HG03565 (cell line): ENCODE data around the gene KERA.
"Not testable (repeated sequence)": the region's sequence is repeated elsewhere in the genome, so short reads cannot be mapped to it uniquely, and the experiment has no call there.

ENCODE experiments used
- ATAC-seq: cut with Tn5 transposase; IDR thresholded peaks from one replicate; pipeline ENCODE4 v1.9.1; 2021; ENCODE audit warnings: mild to moderate bottlenecking, moderate library complexity; ENCODE audit not compliant: unreplicated experiment

KERA gene, protein sequence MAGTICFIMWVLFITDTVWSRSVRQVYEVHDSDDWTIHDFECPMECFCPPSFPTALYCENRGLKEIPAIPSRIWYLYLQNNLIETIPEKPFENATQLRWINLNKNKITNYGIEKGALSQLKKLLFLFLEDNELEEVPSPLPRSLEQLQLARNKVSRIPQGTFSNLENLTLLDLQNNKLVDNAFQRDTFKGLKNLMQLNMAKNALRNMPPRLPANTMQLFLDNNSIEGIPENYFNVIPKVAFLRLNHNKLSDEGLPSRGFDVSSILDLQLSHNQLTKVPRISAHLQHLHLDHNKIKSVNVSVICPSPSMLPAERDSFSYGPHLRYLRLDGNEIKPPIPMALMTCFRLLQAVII

GRCh38 chr12:91057368-91058165 lies at the start of gene KERA:
Gene KERA (minus strand): TSS chr12:91058024. CDS start chr12:91056281, 1,743 bp downstream.
- no peak for ATAC-seq

DNA sequence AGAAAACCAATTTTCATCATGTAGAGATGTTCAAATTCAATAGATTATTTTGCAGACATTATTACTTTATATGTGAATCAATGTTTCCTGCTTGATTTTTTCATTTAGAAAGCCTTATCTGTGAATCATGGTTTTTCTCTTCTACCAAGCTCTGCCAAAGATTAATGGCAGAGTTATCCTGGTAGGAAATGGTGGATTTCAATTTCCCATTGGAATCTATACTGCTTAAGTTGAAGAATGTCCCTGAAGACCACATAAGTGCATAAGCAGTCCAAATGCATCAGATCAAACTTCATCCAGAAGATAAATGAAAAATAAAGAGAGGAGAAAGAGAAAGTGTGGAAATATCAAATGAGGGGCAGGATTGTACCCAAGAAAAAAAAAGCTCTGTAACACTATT lies 48.5 kb upstream of the KERA start:
- ATAC-seq: no peak

- ATAC-seq: no peak
Measured at GRCh38 chr12:91105807-91106206, 48.0 kb upstream of the KERA start.

- peak; percentile 40 for ATAC-seq
Measured at GRCh38 chr12:91104812-91105466, 47.1 kb upstream of the KERA start.

- no peak for ATAC-seq
Measured at GRCh38 chr12:91103624-91104023, 45.8 kb upstream of the KERA start.

- ATAC-seq: no peak
Measured at GRCh38 chr12:91103101-91103500, 45.3 kb upstream of the KERA start.

DNA sequence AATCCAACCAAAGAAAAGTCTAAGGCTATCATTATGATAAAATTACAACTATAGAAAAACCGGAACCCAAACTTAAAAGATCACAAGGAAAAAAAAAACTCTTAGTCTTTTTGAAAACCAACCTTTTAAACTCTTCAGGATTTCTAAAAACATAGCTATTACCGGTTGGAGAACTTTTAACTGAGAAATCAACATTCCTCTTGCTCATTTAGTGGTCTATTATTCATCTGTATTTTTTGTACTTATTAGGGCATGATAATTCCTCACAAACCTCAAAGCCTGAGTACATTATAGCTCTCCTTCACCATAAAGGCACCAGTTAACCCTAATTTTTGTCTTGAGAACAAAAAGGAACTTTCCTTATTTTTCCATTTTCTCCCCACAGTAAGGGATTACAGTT lies 43.1 kb upstream of the KERA start:
- no peak for ATAC-seq

GRCh38 chr12:91099836-91100235 lies 42.0 kb upstream of the KERA start:
- ATAC-seq: no peak

DNA sequence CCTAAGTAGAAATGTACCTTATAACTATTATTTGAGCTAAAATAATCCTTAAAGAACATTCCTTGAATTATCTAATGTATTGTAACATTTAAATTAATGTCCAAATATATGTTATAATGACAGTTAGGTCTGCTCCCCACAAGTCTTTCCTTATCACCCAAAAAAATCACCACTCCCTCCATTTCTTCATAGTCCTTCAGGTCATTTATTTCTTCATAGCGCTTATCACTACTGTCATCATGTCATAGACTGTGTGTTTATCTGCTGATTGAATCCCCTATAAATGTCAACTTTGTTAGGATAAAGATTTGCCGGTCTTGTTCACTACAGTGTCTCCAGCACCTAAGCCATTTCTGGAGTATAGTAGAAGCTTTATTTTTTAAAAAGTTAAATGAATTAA lies 41.5 kb upstream of the KERA start:
- no peak for ATAC-seq

DNA sequence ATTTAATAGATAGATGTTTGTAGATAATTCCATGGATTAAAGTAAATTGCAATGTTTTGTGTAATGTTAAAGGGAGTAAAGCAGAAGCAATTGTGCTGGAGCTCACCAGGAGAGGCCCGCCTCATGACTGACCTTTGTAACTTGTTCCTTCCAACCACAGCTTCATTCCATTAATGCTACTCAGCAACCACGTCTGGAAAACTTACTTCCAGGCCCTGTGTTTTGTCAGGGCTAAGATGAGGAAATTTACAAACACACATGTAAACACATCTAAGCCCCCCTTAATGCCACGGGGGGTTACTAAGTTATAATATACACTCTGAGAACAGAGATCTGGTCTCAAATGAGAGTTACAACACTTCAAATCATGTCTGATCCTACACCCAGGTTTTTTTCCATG lies 41.1 kb upstream of the KERA start:
- no peak for ATAC-seq

- ATAC-seq: no peak
Measured at GRCh38 chr12:91098461-91098860, 40.6 kb upstream of the KERA start.

GRCh38 chr12:91094957-91095356 lies 37.1 kb upstream of the KERA start:
- no peak for ATAC-seq

DNA sequence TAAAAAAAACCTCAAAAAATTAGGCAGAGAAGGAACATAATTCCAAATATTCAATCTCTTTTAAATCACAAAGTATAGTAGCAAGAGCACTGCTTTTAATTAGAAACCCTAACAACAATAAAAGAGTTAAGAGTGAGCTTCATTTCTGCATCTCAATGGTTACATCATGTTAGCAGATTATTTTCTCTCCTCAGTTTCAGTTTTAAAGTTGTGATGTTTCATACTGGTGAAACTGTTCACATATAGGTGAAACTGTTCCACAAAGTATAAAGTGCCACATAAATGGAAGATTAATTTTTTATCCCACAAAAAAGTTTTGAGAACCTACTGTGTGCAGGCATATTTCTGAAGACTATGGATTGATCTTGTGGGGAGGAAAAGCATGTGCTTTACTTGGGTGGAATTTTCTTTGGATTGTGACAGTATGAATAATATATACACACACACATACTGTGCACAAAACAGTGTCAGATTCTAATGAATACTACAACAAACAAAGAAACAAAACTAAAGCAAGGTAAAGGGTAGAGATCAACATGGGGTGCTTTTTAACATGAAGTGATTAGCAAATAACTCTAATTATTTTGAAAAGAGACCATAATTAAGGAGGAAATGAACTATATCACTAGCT lies 36.3 kb upstream of the KERA start:
- no peak for ATAC-seq

- ATAC-seq: no peak
Measured at GRCh38 chr12:91093341-91093740, 35.5 kb upstream of the KERA start.

- no peak for ATAC-seq
Measured at GRCh38 chr12:91091916-91092715, 34.3 kb upstream of the KERA start.

GRCh38 chr12:91089953-91090352 lies 32.1 kb upstream of the KERA start:
- not testable (repeated sequence) for ATAC-seq

- no peak for ATAC-seq
Measured at GRCh38 chr12:91080041-91080440, 22.2 kb upstream of the KERA start.

DNA sequence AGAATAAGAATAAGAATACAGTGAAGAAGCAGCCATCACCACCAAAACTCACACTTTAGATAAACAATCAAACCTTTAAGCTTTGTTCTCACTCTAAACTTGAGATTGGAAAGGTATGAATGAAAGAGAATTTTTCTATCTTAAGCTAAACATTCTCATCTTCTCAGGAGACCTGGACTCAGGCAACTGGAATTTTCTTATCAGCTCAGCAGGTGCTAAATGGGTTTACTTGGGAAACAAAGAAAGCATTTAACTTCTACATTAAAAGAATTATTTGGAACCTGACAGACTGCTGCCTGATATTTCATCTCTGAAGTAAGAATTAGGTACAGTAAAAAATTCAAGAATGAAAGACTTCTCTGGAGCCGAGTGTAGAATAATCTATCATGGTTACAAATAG lies 20.7 kb upstream of the KERA start:
- ATAC-seq: no peak

- no peak for ATAC-seq
Measured at GRCh38 chr12:91077228-91077954, 19.6 kb upstream of the KERA start.

DNA sequence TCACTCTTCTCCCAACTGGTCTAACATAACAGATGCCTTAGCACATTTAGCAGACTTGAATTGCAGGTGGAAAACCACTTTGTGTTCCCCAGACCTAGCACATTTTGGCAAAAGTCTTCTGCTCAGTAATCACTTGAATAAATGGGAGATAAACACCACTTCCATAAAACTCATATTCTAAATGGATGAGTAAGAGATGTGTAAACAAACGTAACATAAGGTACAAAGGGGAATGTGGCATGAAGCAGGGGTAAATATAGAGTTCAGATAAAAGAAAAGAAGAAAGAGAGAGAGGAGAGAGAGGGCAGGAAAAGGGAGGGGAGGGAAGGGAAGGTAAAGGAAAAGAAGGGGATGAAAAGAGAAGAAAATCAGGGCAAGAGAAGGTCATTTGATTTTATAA lies 17.0 kb upstream of the KERA start:
- no peak for ATAC-seq
